H1 (cell line): ENCODE data around the gene SNAP29. TPM values are rescaled to one million over a fixed set of nuclear protein-coding genes. Genes with fewer than 3 reads are reported as not detected.

Source experiments
- CTCF ChIA-PET: fragments of 300-600 bp; sonication (Branson Sonifier 250); formaldehyde crosslinking; loops from one replicate; lab custom pipeline; 2021; ENCODE audit not compliant: partially characterized antibody; lab: Charles Lee
- POLR2A ChIA-PET: fragments of 300-600 bp; sonication (Branson Sonifier 250); formaldehyde crosslinking; loops from one replicate; lab custom pipeline; 2021; ENCODE audit warnings: inconsistent platforms; ENCODE audit not compliant: partially characterized antibody; lab: Charles Lee
- DNase-seq, 2 experiments: peaks; one replicate each; pipeline versions ENCODE4 v3.0.0 to v3.0.0-alpha.2; 2010 to 2022; ENCODE audit warnings: low spot score in 2 of 2, low read depth in 1 of 2, mixed read lengths in 1 of 2
- FAIRE-seq: peaks from 2 replicates; lab custom pipeline; 2011; peaks lifted over from hg19 to GRCh38; lab: Jason Lieb, UNC
- H2AFZ ChIP-seq: 2 replicates; pipeline ENCODE4 v1.8.1; 2012; ENCODE audit warnings: low read length, inconsistent platforms
- H2AK5ac ChIP-seq: 2 replicates; pipeline ENCODE4 v1.6.1; 2013; ENCODE audit warnings: low read depth, low read length
- H2BK120ac ChIP-seq: replicated peaks from 2 replicates; pipeline ENCODE3; 2013; ENCODE audit warnings: low read depth, low read length, inconsistent platforms
- H2BK12ac ChIP-seq: 2 replicates; pipeline ENCODE4 v1.6.1; 2013; ENCODE audit warnings: low read depth, low read length
- H2BK15ac ChIP-seq: 2 replicates; pipeline ENCODE4 v1.6.1; 2013; ENCODE audit warnings: low read length
- H2BK20ac ChIP-seq: 2 replicates; pipeline ENCODE4 v1.6.1; 2013; ENCODE audit warnings: low read length
- H2BK5ac ChIP-seq: 2 replicates; pipeline ENCODE4 v1.6.1; 2013; ENCODE audit warnings: low read depth, low read length
- H3K14ac ChIP-seq: 2 replicates; pipeline ENCODE4 v1.6.1; 2013; ENCODE audit warnings: inconsistent platforms; ENCODE audit not compliant: insufficient read length
- H3K18ac ChIP-seq: 2 replicates; pipeline ENCODE4 v1.6.1; 2013; ENCODE audit warnings: low read length; ENCODE audit errors: extremely low read depth
- H3K23ac ChIP-seq: 2 replicates; pipeline ENCODE4 v1.6.1; 2013; ENCODE audit warnings: inconsistent platforms; ENCODE audit not compliant: insufficient read length
- H3K23me2 ChIP-seq: 2 replicates; pipeline ENCODE4 v1.6.1; 2013; ENCODE audit warnings: low read depth, low read length
- H3K27ac ChIP-seq: 2 replicates; pipeline ENCODE4 v1.6.1; 2011; ENCODE audit warnings: low read depth, low read length, inconsistent platforms
- H3K27me3 ChIP-seq, 4 experiments: replicated peaks in 1 of 4; 1 replicate in 1 of 4; 2 replicates in 3 of 4; pipeline versions ENCODE4 v1.6.1 to v1.8.1; 2011 to 2013; ENCODE audit warnings: low read length in 3 of 4, mild to moderate bottlenecking in 3 of 4, inconsistent platforms in 2 of 4, mixed read lengths in 2 of 4, moderate library complexity in 1 of 4; ENCODE audit not compliant: control insufficient read depth in 3 of 4, insufficient read depth in 3 of 4; ENCODE audit errors: extremely low read depth in 1 of 4
- H3K36me3 ChIP-seq, 4 experiments: 2 replicates each; pipeline versions ENCODE4 v1.6.1 to v1.8.1; 2011 to 2013; ENCODE audit warnings: mild to moderate bottlenecking in 4 of 4, low read length in 3 of 4, moderate library complexity in 2 of 4, control low read depth in 1 of 4, inconsistent platforms in 1 of 4; ENCODE audit not compliant: insufficient read depth in 4 of 4, control insufficient read depth in 2 of 4
- H3K4ac ChIP-seq: replicated peaks from 2 replicates; pipeline ENCODE3; 2013; ENCODE audit warnings: low read length, low read depth, mixed read lengths, inconsistent platforms; ENCODE audit not compliant: insufficient read length
- H3K4me1 ChIP-seq, 4 experiments: replicated peaks in 1 of 4; 1 replicate in 1 of 4; 2 replicates in 3 of 4; pipeline versions ENCODE4 v1.6.1 to v1.8.1; 2011 to 2013; ENCODE audit warnings: low read length in 3 of 4, inconsistent platforms in 2 of 4, mixed read lengths in 1 of 4; ENCODE audit not compliant: insufficient read depth in 4 of 4, control insufficient read depth in 3 of 4
- H3K4me2 ChIP-seq, 2 experiments: 2 replicates each; pipeline versions ENCODE4 v1.6.1 to v1.8.1; 2011 to 2013; ENCODE audit warnings: low read depth in 2 of 2, low read length in 2 of 2, control low read depth in 1 of 2, inconsistent platforms in 1 of 2, mild to moderate bottlenecking in 1 of 2; ENCODE audit not compliant: insufficient read depth in 1 of 2
- H3K4me3 ChIP-seq, 4 experiments: fragments of 200-600, 300-600 bp in 1 of 4; sonication (generic), shearing (Covaris generic), sonication (Bioruptor Twin) in 1 of 4; 2 replicates each; pipeline versions ENCODE4 v1.5.1 to v1.8.1; 2011 to 2016; ENCODE audit warnings: low read length in 4 of 4, low read depth in 3 of 4, control low read depth in 2 of 4, inconsistent platforms in 2 of 4, mild to moderate bottlenecking in 2 of 4, mixed read lengths in 1 of 4, moderate library complexity in 1 of 4; ENCODE audit not compliant: insufficient read depth in 2 of 4; ENCODE audit errors: extremely low read depth in 1 of 4
- H3K56ac ChIP-seq: replicated peaks from 2 replicates; pipeline ENCODE3; 2013; ENCODE audit warnings: low read depth, mild to moderate bottlenecking, mixed read lengths, low read length, inconsistent platforms; ENCODE audit not compliant: insufficient read length
- H3K79me1 ChIP-seq: 2 replicates; pipeline ENCODE4 v1.6.1; 2013; ENCODE audit warnings: low read depth, low read length, control low read depth
- H3K79me2 ChIP-seq, 2 experiments: 2 replicates each; pipeline versions ENCODE4 v1.6.1 to v1.8.1; 2012 to 2013; ENCODE audit warnings: low read length in 2 of 2, mild to moderate bottlenecking in 2 of 2, inconsistent platforms in 1 of 2; ENCODE audit not compliant: insufficient read depth in 2 of 2, control insufficient read depth in 1 of 2
- H3K9ac ChIP-seq, 4 experiments: replicated peaks in 1 of 4; 1 replicate in 1 of 4; 2 replicates in 3 of 4; pipeline versions ENCODE4 v1.6.1 to v1.8.1; 2011 to 2013; ENCODE audit warnings: low read depth in 3 of 4, low read length in 3 of 4, control low read depth in 2 of 4, mild to moderate bottlenecking in 2 of 4, moderate library complexity in 2 of 4, inconsistent platforms in 1 of 4; ENCODE audit errors: extremely low read depth in 1 of 4
- H3K9me3 ChIP-seq, 2 experiments: 2 replicates each; pipeline versions ENCODE4 v1.6.1 to v1.8.1; 2012 to 2013; ENCODE audit warnings: mild to moderate bottlenecking in 2 of 2, moderate library complexity in 2 of 2, control low read depth in 1 of 2, inconsistent platforms in 1 of 2, low read depth in 1 of 2, low read length in 1 of 2, mixed read lengths in 1 of 2; ENCODE audit not compliant: insufficient read depth in 2 of 2
- H4K20me1 ChIP-seq, 2 experiments: replicated peaks in 1 of 2; 2 replicates each; pipeline versions ENCODE3 to v1.8.1; 2011 to 2013; ENCODE audit warnings: inconsistent platforms in 2 of 2, low read length in 2 of 2, mild to moderate bottlenecking in 1 of 2; ENCODE audit not compliant: insufficient read depth in 2 of 2, control insufficient read depth in 1 of 2
- H4K5ac ChIP-seq: 2 replicates; pipeline ENCODE4 v1.6.1; 2013; ENCODE audit warnings: low read length, low read depth, mixed read lengths, inconsistent platforms; ENCODE audit not compliant: insufficient read length
- H4K8ac ChIP-seq: 2 replicates; pipeline ENCODE4 v1.8.0; 2013; ENCODE audit warnings: mild to moderate bottlenecking, moderate library complexity, low read length, inconsistent platforms; ENCODE audit not compliant: insufficient read depth; ENCODE audit errors: extremely low read depth
- H4K91ac ChIP-seq: replicated peaks from 2 replicates; pipeline ENCODE3; 2013; ENCODE audit warnings: low read length, mixed read lengths, inconsistent platforms; ENCODE audit not compliant: insufficient read length
- CBX8 ChIP-seq: fragments of 300-800, 300-1000 bp; sonication (generic); IDR thresholded peaks from 2 replicates; pipeline ENCODE4 v1.7.1; 2016; ENCODE audit warnings: low read depth, low read length, borderline replicate concordance
- CHD1 ChIP-seq: IDR thresholded peaks from 2 replicates; pipeline ENCODE4 v1.6.1; 2012; ENCODE audit warnings: low read depth, low read length, improper control_type of control experiment
- EGR1 ChIP-seq: IDR thresholded peaks from 2 replicates; pipeline ENCODE4 v1.6.1; 2011; ENCODE audit warnings: low read depth, low read length, borderline replicate concordance
- HDAC2 ChIP-seq, 2 experiments: fragments of 300-600 bp in 1 of 2; sonication (generic) in 1 of 2; IDR thresholded peaks; 2 replicates each; pipeline ENCODE4 v1.6.1; 2011 to 2012; ENCODE audit warnings: low read depth in 2 of 2, low read length in 2 of 2, mild to moderate bottlenecking in 2 of 2, moderate library complexity in 2 of 2, borderline replicate concordance in 1 of 2, inconsistent platforms in 1 of 2
- JUN ChIP-seq: IDR thresholded peaks from 2 replicates; pipeline ENCODE4 v1.6.1; 2011; ENCODE audit warnings: low read depth, mild to moderate bottlenecking, improper control_type of control experiment, low read length
- RFX5 ChIP-seq: IDR thresholded peaks from 2 replicates; pipeline ENCODE4 v1.6.1; 2011; ENCODE audit warnings: low read depth, low read length, improper control_type of control experiment, borderline replicate concordance
- SIRT6 ChIP-seq: IDR thresholded peaks from one replicate; pipeline ENCODE4 v1.7.1; 2012; ENCODE audit warnings: low read length, inconsistent platforms
- SP1 ChIP-seq: IDR thresholded peaks from 2 replicates; pipeline ENCODE4 v1.6.1; 2011; ENCODE audit warnings: low read depth, low read length
- SUZ12 ChIP-seq: fragments of 200-600 bp; sonication (generic); IDR thresholded peaks from 2 replicates; pipeline ENCODE4 v1.6.1; 2012; ENCODE audit warnings: mild to moderate bottlenecking, inconsistent platforms, low read length, moderate library complexity, mixed read lengths
- TAF1 ChIP-seq: IDR thresholded peaks from 2 replicates; pipeline ENCODE4 v1.6.1; 2011; ENCODE audit warnings: mild to moderate bottlenecking, low read depth, low read length
- WGBS, 2 experiments: shearing (Covaris generic) in 1 of 2; methylation state at CpG; one replicate each; pipeline versions ENCODE4 v1.1.6 to v1.1.7; 2013 to 2015; ENCODE audit warnings: low lambda C conversion rate in 2 of 2, mixed read lengths in 2 of 2, inconsistent platforms in 1 of 2, low coverage in 1 of 2, missing lambda C conversion rate in 1 of 2; ENCODE audit not compliant: insufficient replicate concordance in 2 of 2, insufficient coverage in 1 of 2, insufficient read length in 1 of 2; ENCODE audit errors: extremely low coverage in 1 of 2, missing lambda C conversion rate in 1 of 2; 5-methylcytosine and 5-hydroxymethylcytosine counted together
- polyA plus RNA-seq, 7 experiments: library from polyadenylated mRNA; depleted of rRNA in 3 of 7; stranded (reverse) in 5 of 7; unstranded in 2 of 7; fragments of >200 nt in 5 of 7; fragments of 200-250 nt in 2 of 7; gene quantifications; 1 replicate in 5 of 7; 2 replicates in 1 of 7; 4 replicates in 1 of 7; pipeline versions ENCODE4 v1.2.1 to v1.2.3, GENCODE V29; 2011 to 2013; ENCODE audit warnings: missing spikeins in 2 of 7, mixed read lengths in 2 of 7
- total RNA-seq: library from RNA; stranded (reverse); fragmentation: NEBNext Ultra II Directional; extraction: Animal tissue kit (Norgen Biotek cat#: 25700); gene quantifications from 2 replicates; pipeline ENCODE4 v1.2.1, GENCODE V29; 2021
- TF ChIP-seq, protein P1 (sequence below): IDR thresholded peaks from 2 replicates; pipeline ENCODE4 v1.6.1; 2011; ENCODE audit warnings: low read depth, mild to moderate bottlenecking, low read length; ENCODE audit not compliant: insufficient read depth

SNAP29 gene
- total and polyA plus RNA-seq, 2 of the 8 experiments (the other 6 are each of a cell fraction or from before 2014, with no cell fraction given) = 11.8 to 15.0 TPM

DNA sequence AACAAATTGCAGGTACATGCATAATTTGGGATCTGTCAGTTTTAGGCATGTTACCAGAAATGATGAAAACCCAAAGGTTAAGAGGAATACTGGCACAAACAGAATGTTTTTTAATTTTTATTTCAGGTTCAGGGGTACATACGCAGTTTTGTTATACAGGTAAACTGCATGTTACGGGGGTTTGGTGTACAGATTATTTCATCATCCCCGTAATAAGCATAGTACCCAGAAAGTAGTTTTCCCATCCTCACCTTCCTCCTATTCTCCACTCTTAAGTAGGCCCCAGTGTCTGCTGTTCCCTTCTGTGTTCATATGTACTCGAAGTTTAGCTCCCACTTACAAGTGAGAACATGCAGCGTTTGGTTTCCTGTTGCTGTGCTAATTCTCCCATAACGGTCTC is 33.2 kb upstream of the SNAP29 start:
- Histone ChIP-seq H4K91ac (no peak overlapping the region), H2AFZ (no peak overlapping the region), H2BK120ac (no peak overlapping the region), H2BK12ac (no peak overlapping the region), H4K8ac (no peak overlapping the region), H4K20me1 (peaks cover 0 to 1% of the 10 kb centered on the region in 2 experiments), H3K79me1 (no peaks in the 10 kb centered on the region), H3K56ac (no peak overlapping the region), H4K5ac (no peak overlapping the region), H3K23ac (no peak overlapping the region), H3K4me3 (no peak overlapping the region), H3K36me3 (no peaks in the 10 kb centered on the region; a peak in 1 of 8 replicates), H3K4ac (no peak overlapping the region), H2BK20ac (no peak overlapping the region), H3K9me3 (no peaks in the 10 kb centered on the region), H2AK5ac (no peak overlapping the region), H3K18ac (no peak overlapping the region), H3K4me1 (no peaks in the 10 kb centered on the region), H3K27me3 (no peaks in the 10 kb centered on the region), H3K79me2 (no peaks in the 10 kb centered on the region)
- POLR2A ChIA-PET = no interaction called here
- FAIRE-seq (no peak), DNase-seq (no peak)
- CTCF ChIA-PET = no interaction called here
- TF ChIP-seq CHD1 = no peak
- no peak for TF ChIP-seq JUN
- no peak for TF ChIP-seq TAF1
- no peak for TF ChIP-seq EGR1
- TF ChIP-seq, protein P1, sequence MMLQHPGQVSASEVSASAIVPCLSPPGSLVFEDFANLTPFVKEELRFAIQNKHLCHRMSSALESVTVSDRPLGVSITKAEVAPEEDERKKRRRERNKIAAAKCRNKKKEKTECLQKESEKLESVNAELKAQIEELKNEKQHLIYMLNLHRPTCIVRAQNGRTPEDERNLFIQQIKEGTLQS = no peak
- no peak for TF ChIP-seq SUZ12
- no peak for TF ChIP-seq HDAC2 (IDR thresholded peaks at IDR 0.05; ENCODE audit: borderline replicate concordance in 1 of 2, low read depth in 2 of 2, low read length in 2 of 2)
- TF ChIP-seq SP1 = no peak
- TF ChIP-seq RFX5 = no peak
- no peak for TF ChIP-seq CBX8
- no peak for TF ChIP-seq SIRT6
- TF ChIP-seq, all 59 proteins: peak for 0
- Histone ChIP-seq H2BK5ac (no peak overlapping the region), H3K23me2 (no peaks in the 10 kb centered on the region; the same call in 1 of the 2 replicates), H3K27ac (no peak overlapping the region), H2BK15ac (no peak overlapping the region), H3K4me2 (no peak overlapping the region), H3K9ac (no peak overlapping the region), H3K14ac (no peak overlapping the region)
- WGBS, 2 experiments = 96% methylated on average over 6 of the region's 6 CpGs; no CpG with 5 or more reads in 1 of the 2 experiments
